Lung (tissue), 12 donors: ENCODE measurements around the gene DSP. TPM values are rescaled to one million over a fixed set of nuclear protein-coding genes. Genes with fewer than 3 reads are reported as not detected.

Experiments used
- ATAC-seq: fragments of 200-7000 bp; cut with Tn5 transposase; one replicate; pipeline ENCODE4 v1.9.1; 2020; ENCODE audit warnings: moderate number of reproducible peaks; ENCODE audit not compliant: insufficient read depth, low FRiP score
- DNase-seq, 3 donors: peaks; one replicate each; pipeline ENCODE4 v3.0.0-alpha.2; 2013 to 2017
- H3K27ac ChIP-seq, 2 donors: one replicate each; pipeline ENCODE4 v1.5.1; 2013; ENCODE audit warnings: mild to moderate bottlenecking in 2 of 2, moderate library complexity in 2 of 2, control low read depth in 1 of 2, inconsistent platforms in 1 of 2, low read depth in 1 of 2, low read length in 1 of 2
- H3K27me3 ChIP-seq, 3 donors: one replicate each; pipeline ENCODE4 v1.5.1; 2013; ENCODE audit warnings: low read length in 2 of 3; ENCODE audit not compliant: control insufficient read depth in 3 of 3, insufficient read depth in 3 of 3
- H3K36me3 ChIP-seq, 4 donors: one replicate each; pipeline ENCODE4 v1.5.1; 2013; ENCODE audit warnings: low read length in 4 of 4, mild to moderate bottlenecking in 1 of 4, moderate library complexity in 1 of 4; ENCODE audit not compliant: control insufficient read depth in 4 of 4, insufficient read depth in 4 of 4
- H3K4me1 ChIP-seq, 5 donors: one replicate each; pipeline ENCODE4 v1.5.1; 2013; ENCODE audit warnings: low read length in 5 of 5, mild to moderate bottlenecking in 2 of 5, moderate library complexity in 1 of 5; ENCODE audit not compliant: control insufficient read depth in 5 of 5, insufficient read depth in 5 of 5
- H3K4me3 ChIP-seq: one replicate; pipeline ENCODE4 v1.5.1; 2013; ENCODE audit warnings: mild to moderate bottlenecking, control low read depth, moderate library complexity
- H3K9ac ChIP-seq, 2 donors: one replicate each; pipeline ENCODE4 v1.5.1; 2013; ENCODE audit warnings: low read length in 2 of 2, control low read depth in 1 of 2; ENCODE audit not compliant: insufficient read depth in 1 of 2
- H3K9me3 ChIP-seq, 4 donors: one replicate each; pipeline ENCODE4 v1.5.1; 2013; ENCODE audit warnings: low read length in 3 of 4, mild to moderate bottlenecking in 1 of 4, moderate library complexity in 1 of 4; ENCODE audit not compliant: control insufficient read depth in 4 of 4, insufficient read depth in 3 of 4
- CTCF ChIP-seq: IDR thresholded peaks from 2 replicates; pipeline ENCODE4 v1.5.1; 2012; ENCODE audit warnings: mild to moderate bottlenecking; ENCODE audit errors: control extremely low read depth, extremely low read depth
- WGBS, 2 donors: extraction: QIAGEN DNeasy Blood & Tissue Kit; methylation state at CpG; one replicate each; pipeline ENCODE4 v1.1.7; 2013; 5-methylcytosine and 5-hydroxymethylcytosine counted together
- polyA plus RNA-seq, 2 donors: library from polyadenylated mRNA; stranded (reverse); fragments of 200-250 nt; gene quantifications; one replicate each; pipeline ENCODE4 v1.2.1, GENCODE V29; 2013
- total RNA-seq, 2 donors: library from RNA; depleted of rRNA in 1 of 2; stranded (reverse); fragments of >200 nt in 1 of 2; gene quantifications; one replicate each; pipeline ENCODE4 v1.2.1, GENCODE V29; 2014 to 2021
- donor health status: control.
- donor health status: control.
- donor health status: Bipolar disorder and iron deficiency.
- donor health status: healthy.
- donor health status: DM: yes; HTN: yes; CAD: no.

The DSP gene
- total and polyA plus RNA-seq, 4 donors = 2.9 to 73.2 (median 19.4) TPM

GRCh38 chr6:7496266-7496875 is 45.1 kb upstream of the DSP start:
- DNase-seq (peak in 1 of 3 donors; percentile 16), ATAC-seq (no peak)
- no peak overlapping the region for H3K27ac ChIP-seq
- 75 to 79% methylated on average over 12 of the region's 12 CpGs for WGBS, 2 donors
- no peaks in the 10 kb centered on the region for H3K27me3 ChIP-seq
- H3K36me3 ChIP-seq = no peaks in the 10 kb centered on the region
- no peak overlapping the region for H3K9ac ChIP-seq
- H3K4me3 ChIP-seq = no peak overlapping the region
- H3K9me3 ChIP-seq = no peaks in the 10 kb centered on the region
- no peaks in the 10 kb centered on the region for H3K4me1 ChIP-seq
- no peak for TF ChIP-seq CTCF

DNA sequence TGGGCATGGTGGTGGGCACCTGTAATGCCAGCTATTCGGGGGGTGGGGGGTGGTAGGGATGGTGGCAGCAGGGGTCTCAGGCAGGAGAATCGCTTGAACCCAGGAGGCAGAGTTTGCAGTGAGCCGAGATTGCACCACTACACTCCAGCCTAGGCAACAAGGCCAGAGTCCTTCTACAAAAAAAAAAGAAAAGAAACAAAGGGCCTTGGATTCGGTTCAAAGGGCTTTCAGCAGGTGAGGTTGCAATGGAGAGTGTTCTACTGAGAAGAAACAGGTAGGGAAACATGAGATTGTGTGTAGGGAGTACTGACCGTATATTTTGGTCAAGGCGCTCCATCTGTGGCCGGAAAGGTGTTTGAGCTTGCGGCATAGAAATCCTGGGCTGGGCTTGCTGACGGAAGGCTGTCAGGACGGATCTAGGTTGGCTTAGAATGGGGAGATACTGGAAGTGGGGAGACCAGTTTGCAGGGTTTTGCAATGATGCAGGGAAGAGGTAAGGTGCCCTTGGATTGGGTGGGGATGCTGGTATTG is 40.7 kb upstream of the DSP start:
- no peaks in the 10 kb centered on the region for H3K9me3 ChIP-seq
- no peak overlapping the region for H3K27ac ChIP-seq
- no peak overlapping the region for H3K4me3 ChIP-seq
- no peaks in the 10 kb centered on the region for H3K36me3 ChIP-seq
- TF ChIP-seq CTCF = no peak
- no peaks in the 10 kb centered on the region for H3K4me1 ChIP-seq
- H3K9ac ChIP-seq = no peak overlapping the region
- DNase-seq (no peak), ATAC-seq (no peak)
- 90 to 92% methylated on average over 10 of the region's 10 CpGs for WGBS, 2 donors
- H3K27me3 ChIP-seq = no peaks in the 10 kb centered on the region

DNA sequence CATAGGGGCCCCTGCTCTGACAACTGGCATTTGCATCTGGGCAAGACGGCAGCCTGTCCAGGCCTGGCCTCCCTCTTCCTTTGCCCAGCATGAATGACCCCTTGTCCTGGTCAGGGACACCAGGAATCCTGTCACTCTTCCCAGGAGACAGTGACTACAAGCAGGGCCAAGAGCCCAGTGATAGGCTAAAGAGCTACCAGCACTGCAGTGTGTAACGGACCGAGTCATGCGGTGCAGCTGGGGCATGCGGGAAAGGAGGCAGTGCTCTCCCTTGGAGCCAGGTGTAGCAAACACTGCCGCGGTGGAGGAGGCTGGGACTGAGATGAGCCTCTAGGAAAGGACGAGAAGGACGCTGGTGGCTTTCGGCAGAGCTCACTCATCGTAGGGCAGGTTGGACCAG is 38.7 kb upstream of the DSP start:
- Histone ChIP-seq H3K4me1 (no peaks in the 10 kb centered on the region), H3K9ac (no peak overlapping the region), H3K4me3 (no peak overlapping the region), H3K27ac (no peak overlapping the region), H3K36me3 (no peaks in the 10 kb centered on the region), H3K27me3 (no peaks in the 10 kb centered on the region), H3K9me3 (no peaks in the 10 kb centered on the region)
- DNase-seq (no peak), ATAC-seq (no peak)
- 93 to 94% methylated on average over 11 of the region's 11 CpGs for WGBS, 2 donors
- no peak for TF ChIP-seq CTCF

- ATAC-seq (no peak), DNase-seq (no peak)
- H3K4me3 ChIP-seq = no peak overlapping the region
- 88 to 96% methylated on average over 6 of the region's 6 CpGs for whole genome bisulfite sequencing, 2 donors
- no peak overlapping the region for H3K27ac ChIP-seq
- H3K9me3 ChIP-seq = no peaks in the 10 kb centered on the region
- no peaks in the 10 kb centered on the region for H3K27me3 ChIP-seq
- no peaks in the 10 kb centered on the region for H3K36me3 ChIP-seq
- TF ChIP-seq CTCF = no peak
- no peaks in the 10 kb centered on the region for H3K4me1 ChIP-seq
- H3K9ac ChIP-seq = no peak overlapping the region
Measured at GRCh38 chr6:7504041-7504440, 37.4 kb upstream of the DSP start.
